AG09309 (cell line): ENCODE measurements around the gene CAT.

Source experiments
- DNase-seq: peaks from one replicate; pipeline ENCODE4 v3.0.0-alpha.2; 2010; ENCODE audit warnings: low read depth
- H3K4me3 ChIP-seq: 2 replicates; pipeline ENCODE4 v1.5.1; 2011; ENCODE audit warnings: mild to moderate bottlenecking, low read depth, low read length, moderate library complexity; ENCODE audit not compliant: control insufficient read depth
- TF ChIP-seq, protein P1 (sequence below): IDR thresholded peaks from 2 replicates; pipeline ENCODE4 v1.5.1; 2011; ENCODE audit warnings: mild to moderate bottlenecking, low read depth, low read length, inconsistent platforms; ENCODE audit not compliant: insufficient read depth, control insufficient read depth; ENCODE audit errors: missing control alignments

CAT gene

DNA sequence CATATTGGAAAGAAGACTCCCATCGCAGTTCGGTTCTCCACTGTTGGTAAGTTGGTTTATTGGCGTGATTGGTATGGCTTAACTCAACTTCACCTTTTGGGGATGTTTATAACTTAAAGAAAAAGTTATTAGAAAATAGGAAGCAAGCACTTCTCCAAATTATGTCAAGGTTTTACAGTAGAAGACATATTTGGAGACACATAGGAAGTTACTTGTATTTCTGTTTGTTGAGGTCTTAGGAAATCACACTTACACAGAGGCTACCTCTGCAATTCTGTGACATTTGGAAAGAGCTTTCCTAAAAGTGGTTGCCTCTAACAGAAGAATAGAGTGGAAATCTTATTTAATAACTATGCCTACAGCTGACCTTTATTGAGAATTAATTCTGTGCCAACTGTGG is 12.3 kb downstream of the CAT start:
- TF ChIP-seq, protein P1, sequence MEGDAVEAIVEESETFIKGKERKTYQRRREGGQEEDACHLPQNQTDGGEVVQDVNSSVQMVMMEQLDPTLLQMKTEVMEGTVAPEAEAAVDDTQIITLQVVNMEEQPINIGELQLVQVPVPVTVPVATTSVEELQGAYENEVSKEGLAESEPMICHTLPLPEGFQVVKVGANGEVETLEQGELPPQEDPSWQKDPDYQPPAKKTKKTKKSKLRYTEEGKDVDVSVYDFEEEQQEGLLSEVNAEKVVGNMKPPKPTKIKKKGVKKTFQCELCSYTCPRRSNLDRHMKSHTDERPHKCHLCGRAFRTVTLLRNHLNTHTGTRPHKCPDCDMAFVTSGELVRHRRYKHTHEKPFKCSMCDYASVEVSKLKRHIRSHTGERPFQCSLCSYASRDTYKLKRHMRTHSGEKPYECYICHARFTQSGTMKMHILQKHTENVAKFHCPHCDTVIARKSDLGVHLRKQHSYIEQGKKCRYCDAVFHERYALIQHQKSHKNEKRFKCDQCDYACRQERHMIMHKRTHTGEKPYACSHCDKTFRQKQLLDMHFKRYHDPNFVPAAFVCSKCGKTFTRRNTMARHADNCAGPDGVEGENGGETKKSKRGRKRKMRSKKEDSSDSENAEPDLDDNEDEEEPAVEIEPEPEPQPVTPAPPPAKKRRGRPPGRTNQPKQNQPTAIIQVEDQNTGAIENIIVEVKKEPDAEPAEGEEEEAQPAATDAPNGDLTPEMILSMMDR, result no peak
- H3K4me3 ChIP-seq, result no peak overlapping the region
- DNase-seq, result no peak

DNA sequence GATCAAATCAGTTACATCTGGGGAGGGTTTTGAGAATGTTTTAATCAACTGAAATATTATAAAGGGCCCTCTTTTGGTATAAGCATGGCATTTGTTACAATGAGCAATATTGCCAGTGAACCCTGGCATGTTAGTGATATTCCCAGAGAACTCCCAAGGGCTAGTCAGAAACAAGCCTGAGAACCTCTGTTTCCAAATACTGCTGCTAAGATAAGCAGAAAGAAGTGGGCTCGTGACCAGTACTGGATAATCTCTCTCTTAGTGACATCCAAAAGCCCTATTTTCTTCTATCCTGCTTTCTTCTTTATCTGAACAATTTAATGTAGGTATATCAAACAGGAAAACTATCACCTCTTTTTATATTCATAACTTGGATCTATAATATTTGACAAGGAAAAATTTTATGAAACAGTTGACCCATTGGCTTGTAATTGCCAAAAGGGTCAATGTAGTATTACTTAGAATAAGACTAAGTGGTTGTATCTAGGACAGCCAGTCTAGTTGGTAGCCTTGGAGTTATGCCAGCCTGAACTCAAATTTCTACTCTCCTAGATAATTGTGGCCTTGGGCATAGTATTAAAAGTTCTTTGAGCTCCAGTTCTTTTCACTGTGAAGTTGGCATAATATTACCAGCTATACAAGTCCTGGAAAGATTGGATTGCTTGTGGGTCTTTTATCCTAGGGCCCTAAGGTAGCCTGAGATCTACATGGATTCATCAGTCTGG is 15.7 kb downstream of the CAT start:
- no peak overlapping the region for H3K4me3 ChIP-seq
- DNase-seq, result no peak
- TF ChIP-seq, protein P1, result no peak

DNA sequence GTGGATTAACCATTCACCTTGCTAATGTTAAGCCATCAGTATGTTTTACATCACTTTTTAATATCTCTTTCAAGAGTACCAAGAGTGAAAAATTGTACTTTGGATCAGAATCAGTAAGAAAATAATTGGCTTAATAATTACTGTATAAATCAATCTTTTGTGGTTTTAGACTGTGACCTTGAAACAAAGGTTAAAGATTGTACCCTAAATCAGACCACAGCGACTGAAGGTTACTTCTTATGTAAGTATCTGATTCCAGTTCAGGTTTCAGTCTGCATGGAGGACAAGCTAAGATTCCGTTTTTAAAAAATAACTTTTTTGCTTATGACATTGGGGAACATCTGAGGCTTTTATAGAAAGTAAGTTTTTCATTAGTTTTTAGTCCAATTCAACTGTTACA is 18.9 kb downstream of the CAT start:
- DNase-seq, result no peak
- TF ChIP-seq, protein P1, result no peak

DNA sequence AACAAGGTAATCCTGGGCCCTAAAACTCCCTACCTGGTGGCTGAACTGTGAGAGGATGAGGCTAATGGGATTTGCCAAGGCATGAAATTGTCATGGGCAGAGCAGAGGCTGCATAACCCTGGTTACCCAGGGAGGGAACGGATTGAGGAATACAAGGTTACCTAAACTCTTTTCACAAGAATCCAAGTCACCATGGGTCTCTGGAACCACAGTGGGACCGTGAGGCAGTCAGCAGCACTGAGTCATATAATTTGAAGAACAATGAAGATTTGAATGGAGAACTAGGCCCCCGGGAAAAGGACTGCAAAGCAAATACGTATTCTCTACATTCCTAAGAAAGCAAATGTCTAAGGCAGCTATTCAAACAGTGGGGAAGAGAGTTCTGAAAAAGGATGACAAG is 19.8 kb downstream of the CAT start:
- DNase-seq, result no peak
- TF ChIP-seq, protein P1, result no peak
- H3K4me3 ChIP-seq, result no peak overlapping the region

More for the DNA sequence above, 18.9 kb downstream of the CAT start:
- H3K4me3 ChIP-seq, result no peak overlapping the region

DNA sequence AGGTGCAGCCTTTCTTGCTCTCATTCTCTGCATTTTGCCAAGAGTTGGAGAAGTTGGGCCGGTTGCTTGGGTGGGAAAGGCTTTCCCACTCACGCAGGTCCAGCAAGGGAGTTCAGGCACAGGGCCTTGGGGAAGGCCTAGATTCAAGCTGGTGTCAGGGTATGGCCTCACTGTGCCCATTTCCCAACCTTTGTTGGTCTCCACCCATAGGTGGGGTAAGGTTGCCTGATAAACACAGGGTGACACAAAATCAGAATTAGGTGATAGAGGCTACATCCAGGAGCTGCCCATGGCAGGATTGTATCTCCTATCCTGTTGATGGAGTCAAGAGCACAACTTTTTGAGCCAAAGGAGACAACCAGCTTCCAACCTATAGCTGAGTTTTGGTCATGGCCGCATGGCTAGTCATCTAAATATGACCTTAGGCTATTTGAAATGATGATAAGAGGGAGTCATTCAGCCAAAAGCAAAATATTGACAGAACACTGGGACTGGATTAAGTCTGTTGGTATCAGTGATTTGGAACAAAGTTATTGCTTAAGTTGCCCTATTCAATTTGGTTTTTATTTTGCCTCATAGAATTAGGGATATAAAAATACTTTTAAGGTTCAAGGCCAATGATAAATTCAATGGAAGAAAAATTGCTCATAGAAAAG is 20.9 kb downstream of the CAT start:
- TF ChIP-seq, protein P1, result no peak
- H3K4me3 ChIP-seq, result no peak overlapping the region
- DNase-seq, result no peak

DNA sequence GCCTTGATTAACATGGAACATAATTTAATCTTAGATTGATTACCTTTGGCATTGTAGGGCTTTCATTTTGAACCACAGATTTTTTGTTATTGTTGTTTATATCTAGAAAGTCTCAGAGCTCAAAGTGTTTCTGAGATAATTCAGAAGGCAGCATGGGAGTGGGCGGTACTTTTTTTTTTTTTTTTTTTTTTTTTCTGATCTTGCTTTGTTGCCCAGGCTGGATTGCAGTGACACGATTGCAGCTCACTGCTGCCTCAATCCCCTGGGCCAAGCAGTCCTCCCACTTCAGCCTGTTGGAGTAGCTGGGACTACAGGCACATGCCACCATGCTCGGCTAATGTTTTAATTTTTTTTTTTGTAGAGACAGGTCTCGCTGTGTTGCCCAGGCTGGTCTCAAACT is 21.5 kb downstream of the CAT start:
- TF ChIP-seq, protein P1, result no peak
- H3K4me3 ChIP-seq, result no peak overlapping the region
- no peak for DNase-seq
